Measurements from ENCODE around the gene PRXL2B. TPM values are rescaled to one million over a fixed set of nuclear protein-coding genes. Genes with fewer than 3 reads are reported as not detected.
"Not testable (repeated sequence)": the region's sequence is repeated elsewhere in the genome, so short reads cannot be mapped to it uniquely, and the experiment has no call there.

The PRXL2B gene
- total RNA-seq, 2 donors from 2014 or later = 6.4 to 6.8 TPM

DNA sequence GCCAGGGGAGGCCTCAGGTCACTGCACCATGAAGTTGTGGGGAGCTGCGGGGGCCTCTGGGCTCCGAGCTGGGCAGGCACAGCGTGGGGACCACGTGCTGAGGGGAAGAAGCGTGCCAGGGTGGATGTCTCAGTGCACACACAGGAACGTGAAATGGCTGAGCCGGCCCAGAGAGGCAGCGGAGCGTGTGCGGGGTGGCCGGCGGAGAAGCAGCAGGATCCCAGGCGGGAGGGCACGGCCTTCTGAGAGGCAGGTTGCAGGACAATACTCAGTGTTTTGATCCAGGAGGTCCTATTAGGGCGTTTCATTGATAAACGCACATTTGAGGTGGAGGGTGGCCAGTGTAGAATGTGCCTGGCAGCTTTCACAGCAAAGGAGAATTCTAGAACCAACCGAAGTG is 17.5 kb upstream of the PRXL2B start:
- DNase-seq (ENCODE audit: low spot score) = no peak
- TF ChIP-seq, protein P1, sequence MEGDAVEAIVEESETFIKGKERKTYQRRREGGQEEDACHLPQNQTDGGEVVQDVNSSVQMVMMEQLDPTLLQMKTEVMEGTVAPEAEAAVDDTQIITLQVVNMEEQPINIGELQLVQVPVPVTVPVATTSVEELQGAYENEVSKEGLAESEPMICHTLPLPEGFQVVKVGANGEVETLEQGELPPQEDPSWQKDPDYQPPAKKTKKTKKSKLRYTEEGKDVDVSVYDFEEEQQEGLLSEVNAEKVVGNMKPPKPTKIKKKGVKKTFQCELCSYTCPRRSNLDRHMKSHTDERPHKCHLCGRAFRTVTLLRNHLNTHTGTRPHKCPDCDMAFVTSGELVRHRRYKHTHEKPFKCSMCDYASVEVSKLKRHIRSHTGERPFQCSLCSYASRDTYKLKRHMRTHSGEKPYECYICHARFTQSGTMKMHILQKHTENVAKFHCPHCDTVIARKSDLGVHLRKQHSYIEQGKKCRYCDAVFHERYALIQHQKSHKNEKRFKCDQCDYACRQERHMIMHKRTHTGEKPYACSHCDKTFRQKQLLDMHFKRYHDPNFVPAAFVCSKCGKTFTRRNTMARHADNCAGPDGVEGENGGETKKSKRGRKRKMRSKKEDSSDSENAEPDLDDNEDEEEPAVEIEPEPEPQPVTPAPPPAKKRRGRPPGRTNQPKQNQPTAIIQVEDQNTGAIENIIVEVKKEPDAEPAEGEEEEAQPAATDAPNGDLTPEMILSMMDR (IDR thresholded peaks at IDR 0.05) = no peak
- Histone ChIP-seq H3K27me3 (no peaks in the 10 kb centered on the region), H3K4me3 (no peak overlapping the region), H3K36me3 (no peaks in the 10 kb centered on the region), H3K9me3 (peaks cover 5 to 6% of the 10 kb centered on the region in 2 donors), H3K27ac (no peak overlapping the region), H3K4me1 (no peaks in the 10 kb centered on the region)

DNA sequence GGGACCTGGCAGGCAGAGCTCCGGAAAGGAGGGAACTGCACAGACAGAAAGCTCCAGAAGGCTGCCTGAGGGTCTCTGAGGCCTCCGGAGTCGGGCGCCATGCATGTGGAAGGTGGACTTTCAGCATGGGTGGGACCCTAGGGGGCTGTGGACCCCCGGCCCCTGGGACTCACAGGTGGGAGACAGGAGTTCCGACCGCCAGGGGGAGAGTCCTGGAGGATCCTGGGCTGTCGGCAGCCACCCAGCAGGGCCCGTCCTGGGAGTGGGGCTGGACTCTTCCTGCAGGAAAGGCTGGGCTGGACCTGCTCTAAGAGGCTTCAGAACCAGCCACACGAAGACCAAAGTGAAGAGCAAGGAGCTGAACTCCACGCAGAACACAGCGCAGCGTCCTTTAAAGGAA is 16.9 kb upstream of the PRXL2B start:
- not testable (repeated sequence) for H3K4me1 ChIP-seq; H3K27ac ChIP-seq; H3K27me3 ChIP-seq; H3K36me3 ChIP-seq; DNase-seq (ENCODE audit: low spot score); H3K9me3 ChIP-seq; H3K4me3 ChIP-seq

DNA sequence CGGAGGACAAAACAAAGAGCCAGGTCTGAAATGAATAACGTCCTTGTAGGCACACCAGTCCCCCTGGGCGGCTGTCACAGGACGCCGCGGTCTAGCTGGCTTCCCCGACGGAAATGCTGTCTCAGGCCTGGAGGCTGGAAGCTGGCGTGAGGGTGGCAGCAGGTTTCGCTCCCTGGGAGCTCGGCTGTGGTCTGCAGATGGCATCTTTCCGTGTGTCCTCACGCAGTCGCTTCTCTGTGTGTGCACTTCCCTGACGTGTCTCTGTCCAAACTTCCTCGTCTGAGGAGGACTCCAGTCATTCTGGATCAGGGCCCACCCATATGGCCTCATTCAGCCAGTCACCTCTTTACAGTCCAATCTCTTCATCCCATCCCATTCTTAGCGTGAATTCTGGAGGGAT is 16.2 kb upstream of the PRXL2B start:
- Histone ChIP-seq H3K36me3 (no peaks in the 10 kb centered on the region), H3K4me3 (no peak overlapping the region), H3K27ac (no peak overlapping the region), H3K9me3 (peaks cover 5 to 6% of the 10 kb centered on the region in 2 donors), H3K27me3 (no peaks in the 10 kb centered on the region), H3K4me1 (no peaks in the 10 kb centered on the region)
- TF ChIP-seq, protein P1 (IDR thresholded peaks at IDR 0.05) = no peak
- DNase-seq (ENCODE audit: low spot score) = no peak

DNA sequence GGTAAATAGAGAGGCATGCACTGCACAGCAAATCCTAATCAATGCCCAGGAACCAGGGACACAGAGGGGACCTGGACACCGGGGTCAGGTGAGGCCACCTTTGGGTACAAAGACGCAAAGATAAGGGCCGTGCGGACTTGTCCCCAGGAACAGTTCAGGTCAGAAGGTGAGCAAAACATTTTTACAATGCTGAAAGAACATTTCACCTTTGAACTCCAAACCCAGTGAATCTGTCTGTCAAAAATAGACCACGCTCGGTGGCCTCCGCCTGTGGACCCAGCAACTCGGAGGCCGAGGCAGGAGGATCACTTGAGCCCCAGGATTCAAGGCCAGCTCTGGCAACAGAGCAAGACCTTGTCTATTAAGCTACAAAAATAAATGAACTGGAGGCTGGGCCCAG is 15.2 kb upstream of the PRXL2B start:
- Histone ChIP-seq H3K27me3 (no peaks in the 10 kb centered on the region), H3K36me3 (no peaks in the 10 kb centered on the region), H3K4me1 (no peaks in the 10 kb centered on the region), H3K27ac (no peak overlapping the region), H3K9me3 (peaks cover 5 to 6% of the 10 kb centered on the region in 2 donors), H3K4me3 (no peak overlapping the region)
- TF ChIP-seq, protein P1 (IDR thresholded peaks at IDR 0.05) = no peak
- no peak for DNase-seq (ENCODE audit: low spot score)

DNA sequence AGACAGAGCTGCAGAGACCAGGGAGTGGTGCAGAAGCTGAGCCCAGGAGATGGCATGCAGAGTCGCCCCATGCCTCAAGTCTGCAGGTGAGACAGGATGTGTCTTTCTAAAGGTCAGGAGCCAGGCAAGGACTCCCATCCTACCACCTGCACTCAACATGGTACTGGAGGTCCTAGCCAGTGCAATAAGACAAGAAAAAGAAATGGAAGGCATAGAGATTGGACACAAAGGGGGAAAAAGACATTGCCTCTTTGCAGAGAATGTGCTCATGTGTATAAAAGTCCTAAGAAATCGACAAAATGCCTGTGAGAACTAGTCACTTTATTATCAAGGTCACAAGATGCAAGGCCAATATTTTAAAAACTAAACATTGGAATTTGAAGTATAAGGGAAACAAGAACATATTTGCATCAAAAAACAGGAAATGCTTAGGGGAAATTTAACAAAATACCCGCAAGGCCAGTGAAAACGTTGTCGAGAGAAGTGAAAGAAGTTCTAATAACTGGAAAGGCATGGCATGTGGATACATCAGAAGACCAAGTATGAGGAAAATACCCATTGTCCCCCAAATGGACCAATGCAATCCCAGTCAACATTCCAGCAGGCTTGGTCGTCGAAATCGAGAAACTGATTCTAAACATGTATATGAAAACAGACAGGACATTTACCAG is 13.2 kb upstream of the PRXL2B start:
- H3K36me3 ChIP-seq = no peaks in the 10 kb centered on the region
- H3K27me3 ChIP-seq = no peaks in the 10 kb centered on the region
- DNase-seq (ENCODE audit: low spot score) = no peak
- no peak overlapping the region for H3K4me3 ChIP-seq
- H3K9me3 ChIP-seq = peaks cover 5 to 6% of the 10 kb centered on the region in 2 donors
- peaks cover 0 to 12% of the 10 kb centered on the region in 2 donors for H3K4me1 ChIP-seq
- TF ChIP-seq, protein P1 (IDR thresholded peaks at IDR 0.05) = no peak
- H3K27ac ChIP-seq = no peak overlapping the region

DNA sequence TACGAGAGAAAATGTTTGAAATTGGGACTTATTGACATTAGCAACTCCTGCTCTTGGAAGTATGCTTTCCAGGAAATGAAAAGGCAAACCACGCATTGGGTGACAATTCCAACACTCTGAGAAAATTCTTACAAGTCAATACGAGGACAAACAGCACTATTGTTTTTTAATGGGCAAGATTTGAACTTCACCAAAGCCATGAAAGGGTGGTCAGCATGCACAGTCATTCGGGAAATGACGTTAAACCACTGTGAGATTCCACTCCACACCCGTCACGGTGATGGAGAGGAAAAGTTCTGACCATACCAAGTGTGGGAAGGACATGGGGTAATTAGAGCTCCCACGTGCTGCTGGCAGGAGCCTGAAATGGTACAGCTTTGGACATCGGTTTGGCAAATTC is 12.2 kb upstream of the PRXL2B start:
- no peak for DNase-seq (ENCODE audit: low spot score)
- Histone ChIP-seq H3K4me1 (peaks cover 0 to 18% of the 10 kb centered on the region in 2 donors), H3K27ac (no peak overlapping the region), H3K27me3 (no peaks in the 10 kb centered on the region), H3K9me3 (peaks cover 5 to 6% of the 10 kb centered on the region in 2 donors), H3K36me3 (no peaks in the 10 kb centered on the region), H3K4me3 (no peak overlapping the region)
- TF ChIP-seq, protein P1 (IDR thresholded peaks at IDR 0.05) = no peak
